HG03175 (cell line): Measurements from ENCODE around the gene ZNF677.
"Not testable (repeated sequence)": the region's sequence is repeated elsewhere in the genome, so short reads cannot be mapped to it uniquely, and the experiment has no call there.

Experiments
- ATAC-seq: cut with Tn5 transposase; IDR thresholded peaks from one replicate; pipeline ENCODE4 v1.9.1; 2021; ENCODE audit warnings: mild to moderate bottlenecking, moderate library complexity; ENCODE audit not compliant: unreplicated experiment

The ZNF677 gene

DNA sequence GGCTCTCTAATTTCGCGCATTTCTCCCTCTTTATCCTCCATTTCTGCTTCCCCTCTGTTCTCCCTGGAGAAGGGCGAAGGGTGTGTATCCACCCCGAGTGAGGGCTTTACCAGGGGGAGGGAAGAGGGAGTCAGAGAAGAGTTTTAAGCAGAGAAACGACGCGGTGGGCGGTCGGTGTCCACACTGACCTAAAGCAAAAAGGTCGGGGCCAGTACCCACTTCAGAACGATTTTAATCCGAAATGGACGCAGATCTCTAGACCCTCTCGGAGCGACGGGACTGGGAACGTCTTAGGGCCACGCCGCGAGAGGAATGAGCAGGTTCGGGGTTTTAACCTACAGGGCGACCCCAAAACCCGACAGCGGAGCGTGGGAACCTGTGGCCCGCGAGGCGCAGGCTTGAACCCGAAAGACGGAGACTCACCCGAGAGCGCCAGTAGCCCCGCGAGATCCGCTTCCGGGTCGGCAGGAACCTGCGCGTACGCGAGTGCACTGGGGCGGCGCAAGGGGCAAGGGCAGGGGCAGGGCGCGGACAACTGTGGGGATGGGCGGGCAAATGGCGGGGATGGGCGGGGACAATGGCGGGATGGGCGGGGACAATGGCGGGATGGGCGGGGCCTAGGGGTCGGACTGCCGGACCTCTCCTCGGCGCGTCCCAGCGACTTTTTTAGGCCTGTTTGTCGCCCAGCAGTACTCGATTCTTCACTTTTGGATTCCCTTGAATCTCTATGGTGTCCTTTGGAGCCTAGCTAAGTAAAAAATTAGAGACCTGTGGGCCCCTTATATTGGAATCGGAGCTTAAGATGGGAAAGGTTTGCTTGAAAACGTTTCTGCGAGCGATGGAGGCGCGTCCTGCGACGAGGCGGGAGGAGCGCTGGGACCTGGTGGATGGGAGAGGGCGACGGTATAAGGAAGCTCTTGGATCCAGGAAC, at the start of gene ZNF677:
TSS of gene ZNF677 (minus strand) at position 463 of the 931 bp plus-strand sequence. CDS start 3,323 bp downstream, outside the sequence.
- no peak for ATAC-seq

DNA sequence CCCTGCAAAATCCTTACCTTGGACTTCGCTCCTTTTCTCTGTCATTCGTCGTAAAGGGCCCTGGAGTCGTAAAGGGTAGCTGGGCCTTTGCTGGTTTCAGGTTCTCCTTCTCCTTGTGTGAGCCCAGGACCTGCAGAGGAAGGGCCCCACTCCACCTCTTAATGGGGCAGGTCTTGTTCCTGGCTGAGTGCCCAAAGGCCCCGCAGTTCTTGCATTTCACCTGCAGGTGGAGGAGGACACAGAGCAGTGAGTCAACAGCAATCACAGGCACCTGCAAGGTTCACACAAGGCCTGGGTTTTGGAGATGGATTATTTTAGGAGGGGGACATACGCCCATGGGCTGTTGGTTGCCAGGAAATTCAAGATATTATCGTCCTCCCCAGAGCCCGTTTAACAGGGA, 46.7 kb upstream of the ZNF677 start:
- not testable (repeated sequence) for ATAC-seq

DNA sequence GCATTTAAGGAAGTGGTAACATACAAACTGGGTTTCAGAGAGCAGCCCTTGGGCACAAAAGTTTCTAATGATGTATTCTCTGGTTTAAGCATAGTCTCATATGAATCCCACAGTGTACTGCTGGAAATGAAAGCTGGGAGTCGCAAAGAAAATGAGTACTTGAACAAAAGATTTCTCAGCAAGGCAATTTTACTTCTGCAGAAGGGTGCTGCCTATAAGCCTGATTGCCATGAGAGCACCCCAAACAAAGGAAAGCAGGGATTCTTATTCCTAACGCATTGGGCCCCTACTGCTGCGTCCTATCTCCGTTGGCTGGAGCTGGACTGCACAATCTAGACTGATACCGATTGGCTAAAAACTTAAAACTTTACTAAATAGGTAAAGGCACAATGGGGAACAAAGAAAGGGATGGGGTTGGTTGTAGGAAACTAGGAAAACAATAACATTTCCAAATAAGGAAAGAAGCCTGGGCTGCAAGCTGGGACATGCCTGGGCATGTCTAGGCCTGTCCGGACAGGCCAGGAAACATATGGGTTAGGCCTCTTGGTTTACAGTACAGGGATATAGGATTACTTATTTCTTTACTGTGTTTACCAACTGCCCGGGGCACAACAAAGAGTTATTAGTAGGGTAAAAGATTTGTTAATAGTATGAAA, 40.2 kb upstream of the ZNF677 start:
- no peak for ATAC-seq

DNA sequence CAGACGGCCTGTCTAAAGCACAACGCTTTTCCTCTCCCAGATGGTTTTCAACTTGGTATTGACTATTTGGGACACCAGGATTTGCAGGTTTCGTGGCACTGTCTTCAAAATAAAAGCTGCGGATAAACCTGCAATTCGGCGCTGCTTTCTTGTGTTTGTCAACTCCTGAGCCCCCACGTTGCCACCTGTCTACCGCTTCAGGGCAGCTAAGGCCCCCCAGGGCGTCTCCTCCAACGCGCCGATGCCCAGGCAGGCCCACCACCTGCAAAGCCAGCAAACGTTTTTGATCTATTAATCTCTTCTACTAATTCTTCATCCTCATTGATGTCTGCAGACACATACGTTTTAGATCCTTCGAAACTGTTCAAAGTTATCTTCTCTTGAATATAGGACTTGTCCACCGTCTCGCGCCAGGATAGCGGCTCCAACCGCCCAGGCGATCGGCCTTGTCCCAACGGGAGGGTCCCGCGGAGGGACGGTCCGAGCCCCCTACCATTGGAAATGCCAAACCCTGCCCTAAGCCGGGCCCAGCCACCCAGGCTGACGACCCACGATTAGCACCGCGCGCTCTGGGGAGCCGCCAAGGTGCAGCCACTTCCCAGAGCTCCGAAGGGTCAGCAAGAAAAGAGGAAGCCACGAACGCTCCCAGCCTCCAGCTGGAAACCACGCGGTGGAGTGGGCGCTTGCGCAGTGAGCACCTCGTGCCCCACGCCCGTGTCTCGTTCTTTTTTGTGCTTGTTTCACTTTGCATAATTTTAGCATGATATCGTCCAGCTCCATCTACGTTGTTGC, 36.3 kb upstream of the ZNF677 start:
- no peak for ATAC-seq

DNA sequence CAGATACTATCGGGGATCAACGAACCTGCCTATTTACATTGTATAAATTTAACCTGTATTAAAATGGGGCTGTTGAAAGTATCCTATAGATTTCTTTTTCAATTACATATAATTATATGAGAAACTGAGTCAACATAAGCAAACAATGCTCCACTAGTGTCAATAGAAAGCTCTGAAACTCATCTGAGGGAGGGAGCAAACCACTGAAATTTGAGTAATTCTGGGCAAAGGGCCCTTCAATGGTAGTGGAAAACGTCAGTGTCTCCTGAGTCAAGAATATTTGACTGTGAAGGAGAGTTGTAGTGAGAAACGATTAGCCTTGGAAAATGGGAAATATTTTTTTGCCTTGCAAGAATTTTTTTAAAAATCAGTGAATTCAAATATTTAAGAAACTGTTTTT, 30.4 kb upstream of the ZNF677 start:
- no peak for ATAC-seq

DNA sequence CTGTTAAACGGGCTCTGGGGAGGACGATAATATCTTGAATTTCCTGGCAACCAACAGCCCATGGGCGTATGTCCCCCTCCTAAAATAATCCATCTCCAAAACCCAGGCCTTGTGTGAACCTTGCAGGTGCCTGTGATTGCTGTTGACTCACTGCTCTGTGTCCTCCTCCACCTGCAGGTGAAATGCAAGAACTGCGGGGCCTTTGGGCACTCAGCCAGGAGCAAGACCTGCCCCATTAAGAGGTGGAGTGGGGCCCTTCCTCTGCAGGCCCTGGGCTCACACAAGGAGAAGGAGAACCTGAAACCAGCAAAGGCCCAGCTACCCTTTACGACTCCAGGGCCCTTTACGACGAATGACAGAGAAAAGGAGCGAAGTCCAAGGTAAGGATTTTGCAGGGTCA, 27.3 kb upstream of the ZNF677 start:
- not testable (repeated sequence) for ATAC-seq

DNA sequence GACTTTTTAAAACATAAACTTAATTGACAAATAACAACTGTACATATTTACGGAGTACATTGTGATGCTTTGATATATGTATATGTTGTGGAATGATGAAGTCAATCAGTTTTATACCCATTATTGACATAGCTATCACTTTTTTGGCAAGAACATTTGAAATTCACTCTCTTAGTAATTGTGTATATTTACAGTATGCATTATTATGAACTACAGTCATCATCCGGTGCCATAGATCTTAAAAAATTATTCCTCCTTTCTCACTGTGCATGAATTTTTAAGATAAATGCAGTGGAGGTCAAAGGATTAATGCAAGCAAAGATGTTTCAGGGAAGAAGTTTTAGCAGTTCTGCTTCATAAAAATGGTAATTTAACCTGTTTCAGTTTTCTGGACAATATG, 20.8 kb upstream of the ZNF677 start:
- no peak for ATAC-seq

DNA sequence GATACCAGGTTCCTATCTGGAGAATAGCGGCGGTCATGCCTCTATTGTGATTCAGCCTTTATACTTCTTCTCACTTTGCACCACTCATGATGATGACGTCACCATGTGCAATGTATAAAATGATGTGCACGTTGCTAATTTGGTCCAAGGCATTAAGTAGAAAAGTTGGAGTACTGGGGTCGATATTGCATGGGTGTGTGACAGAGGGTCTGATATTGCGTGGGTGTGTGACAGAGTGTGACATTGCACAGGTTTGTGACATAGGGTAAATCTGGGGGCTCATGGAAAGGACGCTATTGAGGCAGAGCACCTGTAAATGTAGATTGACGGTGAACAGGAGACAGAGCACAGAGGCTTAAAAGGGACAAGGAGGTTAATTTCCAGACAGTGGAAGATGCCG, 17.4 kb upstream of the ZNF677 start:
- ATAC-seq, result no peak

DNA sequence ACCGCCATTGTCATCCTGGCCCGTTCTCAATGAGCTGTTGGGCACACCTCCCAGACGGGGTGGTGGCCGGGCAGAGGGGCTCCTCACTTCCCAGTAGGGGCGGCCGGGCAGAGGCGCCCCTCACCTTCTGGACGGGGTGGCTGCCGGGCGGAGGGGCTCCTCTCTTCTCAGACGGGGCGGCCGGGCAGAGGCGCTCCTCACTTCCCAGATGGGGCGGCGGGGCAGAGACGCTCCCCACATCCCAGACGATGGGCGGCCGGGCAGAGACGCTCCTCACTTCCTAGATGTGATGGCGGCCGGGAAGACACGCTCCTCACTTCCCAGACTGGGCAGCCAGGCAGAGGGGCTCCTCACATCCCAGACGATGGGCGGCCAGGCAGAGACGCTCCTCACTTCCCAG, 15.2 kb upstream of the ZNF677 start:
- ATAC-seq, result not testable (repeated sequence)

DNA sequence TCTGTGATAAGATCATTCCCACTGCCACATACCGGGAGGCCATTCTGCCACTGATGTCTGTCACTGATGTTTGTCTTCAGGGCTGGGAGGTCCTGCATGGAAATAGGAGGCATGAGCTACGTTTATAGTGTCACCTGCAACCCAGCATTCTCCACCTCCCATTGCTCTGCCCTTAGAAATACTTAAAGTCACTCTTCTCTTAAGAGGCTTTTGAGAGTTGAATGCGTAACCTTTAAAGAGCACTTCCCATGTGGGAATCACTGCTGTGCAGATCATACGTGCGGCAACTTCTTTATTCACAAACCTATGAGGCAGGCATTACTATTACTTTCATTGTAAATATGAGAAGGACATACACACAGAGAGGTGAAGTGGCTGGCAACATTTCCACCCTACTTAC, 12.9 kb upstream of the ZNF677 start, which contains the start of gene VN1R4:
TSS of gene VN1R4 (minus strand) at position 101 of the 400 bp plus-strand sequence. CDS start at position 43, 58 bp downstream.
- not testable (repeated sequence) for ATAC-seq

DNA sequence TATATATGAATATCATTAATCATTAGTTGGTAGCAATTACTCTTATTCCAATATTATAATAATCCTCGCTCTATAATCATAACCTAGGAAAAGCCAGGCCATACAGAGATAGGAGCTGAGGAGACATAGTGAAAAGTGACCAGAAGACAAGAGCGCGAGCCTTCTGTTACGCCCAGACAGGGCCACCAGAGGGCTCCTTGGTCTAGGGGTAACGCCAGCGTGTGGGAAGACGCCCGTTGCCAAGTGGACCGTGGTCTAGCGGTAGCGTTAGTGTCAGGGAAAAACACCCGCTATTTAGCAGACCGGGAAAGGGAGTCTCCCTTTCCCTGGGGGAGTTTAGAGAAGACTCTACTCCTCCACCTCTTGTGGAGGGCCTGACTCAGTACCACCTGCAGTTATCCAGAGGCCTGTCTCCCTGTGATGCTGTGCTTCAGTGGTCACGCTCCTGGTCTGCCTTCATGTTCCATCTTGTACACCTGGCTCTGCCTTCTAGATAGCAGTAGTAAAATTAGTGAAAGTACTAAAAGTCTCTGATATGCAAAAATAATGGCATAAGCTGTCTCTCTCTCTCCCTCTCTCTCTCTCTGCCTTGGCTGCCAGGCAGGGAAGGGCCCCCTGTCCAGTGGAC, 3.2 kb upstream of the ZNF677 start, which contains the start of gene VN1R2:
TSS of gene VN1R2 (plus strand) at position 578 of the 628 bp plus-strand sequence. CDS start 84 bp downstream, outside the sequence.
- not testable (repeated sequence) for ATAC-seq

DNA sequence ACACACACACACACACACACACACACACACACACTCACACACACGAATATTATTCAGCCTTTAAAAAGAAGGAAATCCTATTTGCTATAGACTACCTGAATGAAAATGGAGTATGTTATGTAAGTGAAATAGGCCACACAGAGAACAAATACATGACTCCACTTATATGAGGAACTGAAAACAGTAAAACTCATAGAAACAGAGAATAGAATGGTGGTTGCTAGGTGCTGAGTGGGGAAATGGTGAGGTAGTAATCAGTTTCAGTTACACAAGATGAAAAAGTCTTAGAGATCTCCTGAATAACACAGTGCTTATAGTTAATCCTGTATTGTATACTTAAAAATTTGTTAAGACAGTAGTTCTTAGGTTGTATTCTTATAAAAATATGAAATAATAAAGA, 8.2 kb downstream of the ZNF677 start:
- ATAC-seq, result no peak

DNA sequence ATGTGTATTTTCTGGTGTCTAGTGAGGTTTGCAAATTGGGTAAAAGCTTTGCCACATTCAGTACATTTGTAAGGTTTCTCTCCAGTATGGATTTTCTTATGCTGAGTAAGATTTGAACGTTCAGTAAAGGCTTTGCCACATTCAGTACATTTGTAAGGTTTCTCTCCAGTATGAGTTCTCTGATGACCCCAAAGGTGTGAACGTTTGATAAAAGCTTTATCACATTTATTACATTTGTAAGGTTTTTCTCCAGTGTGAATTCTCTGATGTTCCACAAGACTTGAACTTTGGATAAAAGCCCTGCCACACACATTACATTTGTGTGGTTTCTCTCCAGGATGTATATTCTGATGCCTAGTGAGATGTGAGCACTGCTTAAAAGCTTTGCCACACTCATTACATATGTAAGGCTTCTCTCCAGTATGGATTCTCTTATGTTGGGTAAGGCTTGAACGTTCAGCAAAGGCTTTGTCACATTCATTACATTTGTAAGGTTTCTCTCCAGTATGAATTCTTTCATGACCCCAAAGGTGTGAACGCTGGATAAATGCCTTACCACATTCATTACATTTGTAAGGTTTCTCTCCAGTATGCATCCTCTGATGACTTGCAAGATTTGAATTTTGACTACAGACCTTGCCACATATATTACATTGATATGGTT, 17.4 kb downstream of the ZNF677 start:
- ATAC-seq, result no peak

DNA sequence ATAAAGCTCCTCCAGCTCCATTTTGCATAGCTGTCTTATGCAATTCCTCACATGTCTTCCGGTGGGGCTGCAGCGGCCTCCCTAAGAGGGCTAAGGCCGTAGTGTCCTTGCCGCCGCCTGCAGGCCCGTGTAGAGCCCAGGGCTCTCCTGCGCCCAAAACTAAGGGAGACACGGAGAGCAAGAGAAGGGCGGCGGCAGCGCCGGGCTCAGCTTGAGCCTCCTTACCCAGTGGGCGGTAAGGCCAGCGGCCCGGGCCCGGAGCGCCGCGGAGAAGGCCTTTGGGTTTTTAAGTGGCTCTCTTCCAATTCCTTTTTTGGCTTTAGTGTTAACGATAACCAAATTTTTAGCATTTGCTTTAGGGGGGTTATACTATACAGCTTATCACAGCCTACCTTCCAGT, 30.1 kb downstream of the ZNF677 start:
- no peak for ATAC-seq

DNA sequence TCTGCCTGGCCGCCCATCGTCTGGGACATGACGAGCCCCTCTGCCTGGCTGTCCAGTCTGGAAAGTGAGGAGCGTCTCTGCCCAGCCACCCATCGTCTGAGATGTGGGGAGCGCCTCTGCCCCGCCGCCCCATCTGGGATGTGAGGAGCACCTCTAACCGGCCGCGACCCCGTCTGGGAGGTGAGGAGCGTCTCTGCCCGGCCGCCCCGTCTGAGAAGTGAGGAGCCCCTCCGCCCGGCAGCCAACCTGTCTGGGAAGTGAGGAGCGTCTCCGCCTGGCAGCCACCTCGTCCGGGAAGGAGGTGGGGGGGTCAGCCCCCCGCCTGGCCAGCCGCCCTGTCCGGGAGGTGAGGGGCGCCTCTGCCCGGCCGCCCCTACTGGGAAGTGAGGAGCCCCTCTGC, 32.0 kb downstream of the ZNF677 start:
- not testable (repeated sequence) for ATAC-seq

DNA sequence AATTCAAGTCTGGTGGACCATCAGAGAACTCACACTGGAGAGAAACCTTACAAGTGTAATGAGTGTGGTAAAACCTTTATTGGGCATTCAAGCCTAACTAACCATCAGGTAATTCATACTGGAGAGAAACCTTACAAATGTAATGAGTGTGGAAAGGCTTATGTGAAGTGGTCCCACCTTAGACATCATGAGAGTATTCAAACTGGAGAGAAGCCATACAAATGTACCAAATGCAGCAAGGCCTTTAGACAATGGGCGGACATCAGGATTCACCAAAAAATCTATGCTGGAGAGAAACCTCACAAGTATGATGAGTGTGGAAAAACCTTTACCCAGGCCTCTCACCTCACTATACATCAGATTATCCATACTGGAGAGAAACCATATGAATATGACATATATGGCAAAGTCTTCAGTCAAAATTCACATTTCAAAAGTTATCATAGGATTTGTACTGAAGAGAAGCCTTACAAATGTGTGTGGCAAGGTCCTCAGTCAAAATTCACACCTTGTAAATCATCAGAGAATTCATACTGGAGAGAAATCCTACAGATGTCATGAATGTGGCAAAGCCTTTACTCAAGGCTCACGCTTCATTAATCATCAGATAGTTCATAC, 41.9 kb downstream of the ZNF677 start:
- ATAC-seq, result no peak

DNA sequence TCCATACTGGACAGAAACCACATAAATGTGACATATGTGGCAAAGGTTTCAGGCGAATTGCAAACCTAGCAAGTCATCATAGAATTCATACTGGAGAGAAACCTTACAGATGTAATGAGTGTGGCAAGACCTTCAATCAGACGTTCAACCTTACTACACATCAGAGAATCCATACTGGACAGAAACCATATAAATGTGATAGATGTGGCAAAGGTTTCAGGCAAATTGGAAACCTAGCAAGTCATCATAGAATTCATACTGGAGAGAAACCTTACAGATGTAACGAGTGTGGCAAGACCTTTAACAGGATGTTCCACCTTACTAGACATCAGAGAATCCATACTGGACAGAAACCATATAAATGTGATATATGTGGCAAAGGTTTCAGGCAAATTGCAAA, 43.1 kb downstream of the ZNF677 start:
- not testable (repeated sequence) for ATAC-seq

DNA sequence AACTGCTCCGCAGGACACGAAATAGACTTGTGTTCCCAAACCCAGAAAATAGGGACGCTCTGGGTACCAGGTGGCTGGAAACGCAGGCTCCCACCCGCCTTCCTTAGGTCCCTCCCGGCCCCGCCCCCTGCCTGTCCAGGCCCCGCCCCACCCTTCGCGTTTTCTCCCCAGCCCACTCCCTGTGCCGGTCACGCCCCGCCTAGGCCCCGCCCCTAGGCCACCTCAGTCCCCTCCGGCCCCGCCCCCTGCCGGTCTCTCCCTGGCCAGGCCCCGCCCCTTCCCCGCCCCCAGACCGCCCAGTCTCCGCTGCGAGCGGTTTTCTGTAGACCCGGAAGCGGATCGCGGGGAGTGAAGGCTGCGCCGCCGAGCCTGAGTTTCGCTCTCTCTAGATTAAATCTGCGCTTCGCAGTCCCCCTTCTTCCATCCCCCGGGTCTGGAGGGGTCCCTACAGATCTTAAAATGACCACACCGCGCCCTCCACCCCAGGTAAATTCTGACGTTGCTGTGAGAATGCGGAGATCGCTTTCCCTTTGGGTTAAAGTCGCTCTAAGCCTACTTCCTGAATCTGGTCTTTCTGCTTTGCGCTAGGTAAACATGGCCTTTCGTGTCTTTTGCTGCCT, 57.8 kb downstream of the ZNF677 start:
- ATAC-seq, result no peak

DNA sequence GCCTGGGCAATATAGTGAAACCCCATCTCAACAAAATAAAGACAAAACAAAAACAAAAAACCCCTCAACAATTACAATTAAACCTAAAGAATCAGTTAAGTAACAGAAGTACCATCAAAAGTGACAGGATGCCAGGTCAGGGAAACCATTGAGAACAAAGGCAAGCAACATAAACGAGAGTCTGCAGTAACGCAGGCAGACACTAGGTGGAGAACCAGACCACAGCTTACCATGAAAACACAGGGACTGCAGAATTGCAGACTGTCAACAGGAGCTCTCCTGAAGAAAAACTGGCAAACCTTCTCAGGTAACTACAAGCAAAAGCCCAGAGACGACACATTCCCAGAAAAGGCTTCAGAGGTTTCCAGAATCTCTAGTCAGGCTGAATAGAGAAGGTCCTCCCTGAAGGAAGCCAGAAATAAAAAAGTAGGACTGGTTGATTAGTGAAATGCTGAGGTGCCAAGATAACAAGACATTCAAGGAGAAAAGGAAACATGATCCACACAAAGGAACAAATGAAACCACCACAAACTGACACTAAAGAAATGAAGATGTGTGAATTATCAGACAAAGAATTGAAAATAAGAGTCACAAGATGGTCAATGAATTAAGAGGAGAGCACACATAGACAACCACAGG, 59.3 kb downstream of the ZNF677 start:
- ATAC-seq, result no peak
